Liver (tissue), 9 donors: ENCODE results near the gene SUGP2. TPM values are rescaled to one million over a fixed set of nuclear protein-coding genes. Genes with fewer than 3 reads are reported as not detected.

Source experiments
- DNase-seq: peaks from one replicate; pipeline ENCODE4 v3.0.0-alpha.2; 2017; ENCODE audit warnings: low spot score
- H3K27ac ChIP-seq, 2 donors: one replicate each; pipeline ENCODE4 v1.7.0; 2013; ENCODE audit warnings: inconsistent platforms in 2 of 2, low read length in 2 of 2, control low read depth in 1 of 2, low read depth in 1 of 2, mild to moderate bottlenecking in 1 of 2
- H3K27me3 ChIP-seq, 4 donors: one replicate each; pipeline versions ENCODE4 v1.6.1 to v1.7.0; 2013; ENCODE audit warnings: low read length in 3 of 4, inconsistent platforms in 1 of 4, mild to moderate bottlenecking in 1 of 4, moderate library complexity in 1 of 4; ENCODE audit not compliant: control insufficient read depth in 4 of 4, insufficient read depth in 4 of 4
- H3K36me3 ChIP-seq, 4 donors: one replicate each; pipeline versions ENCODE4 v1.6.1 to v1.7.0; 2013; ENCODE audit warnings: low read length in 3 of 4, mild to moderate bottlenecking in 3 of 4, low read depth in 1 of 4, moderate library complexity in 1 of 4; ENCODE audit not compliant: control insufficient read depth in 4 of 4, insufficient read depth in 3 of 4
- H3K4me1 ChIP-seq, 4 donors: one replicate each; pipeline versions ENCODE4 v1.6.1 to v1.7.0; 2013; ENCODE audit warnings: low read length in 3 of 4, mild to moderate bottlenecking in 3 of 4, moderate library complexity in 1 of 4; ENCODE audit not compliant: control insufficient read depth in 4 of 4, insufficient read depth in 4 of 4
- H3K4me3 ChIP-seq, 3 donors: one replicate each; pipeline versions ENCODE4 v1.6.1 to v1.7.0; 2013; ENCODE audit warnings: low read length in 3 of 3, control low read depth in 1 of 3, low read depth in 1 of 3, mild to moderate bottlenecking in 1 of 3
- H3K9ac ChIP-seq, 2 donors: one replicate each; pipeline ENCODE4 v1.7.0; 2013; ENCODE audit warnings: low read length in 2 of 2, mild to moderate bottlenecking in 2 of 2, moderate library complexity in 2 of 2, control low read depth in 1 of 2, low read depth in 1 of 2
- H3K9me3 ChIP-seq, 4 donors: one replicate each; pipeline versions ENCODE4 v1.6.1 to v1.7.0; 2013; ENCODE audit warnings: low read length in 3 of 4; ENCODE audit not compliant: control insufficient read depth in 4 of 4
- ATF3 ChIP-seq: IDR thresholded peaks from 2 replicates; pipeline ENCODE4 v1.6.1; 2016; ENCODE audit warnings: antibody characterized with exemption
- EGR1 ChIP-seq, 2 donors: IDR thresholded peaks; 2 replicates each; pipeline ENCODE4 v1.6.1; 2016 to 2018; ENCODE audit warnings: antibody characterized with exemption in 2 of 2, low read depth in 2 of 2
- FOXA2 ChIP-seq: IDR thresholded peaks from 2 replicates; pipeline ENCODE4 v1.6.1; 2016; ENCODE audit warnings: antibody characterized with exemption
- GABPA ChIP-seq, 2 donors: IDR thresholded peaks in 1 of 2; conservative IDR thresholded peaks in 1 of 2; 2 replicates each; pipeline ENCODE4 v1.6.1; 2016; ENCODE audit warnings: antibody characterized with exemption in 2 of 2, mild to moderate bottlenecking in 1 of 2, moderate library complexity in 1 of 2
- HNF4A ChIP-seq, 2 donors: conservative IDR thresholded peaks; 2 replicates each; pipeline ENCODE4 v1.6.1; 2016; ENCODE audit warnings: antibody characterized with exemption in 2 of 2, mild to moderate bottlenecking in 2 of 2
- HNF4G ChIP-seq: IDR thresholded peaks from 2 replicates; pipeline ENCODE4 v1.6.1; 2016; ENCODE audit warnings: antibody characterized with exemption
- JUND ChIP-seq, 2 donors: IDR thresholded peaks; 2 replicates each; pipeline ENCODE4 v1.6.1; 2016; ENCODE audit warnings: antibody characterized with exemption in 2 of 2
- NR2F2 ChIP-seq: IDR thresholded peaks from 2 replicates; pipeline ENCODE4 v1.6.1; 2016; ENCODE audit warnings: antibody characterized with exemption
- RAD21 ChIP-seq, 2 donors: IDR thresholded peaks; 2 replicates each; pipeline ENCODE4 v1.6.1; 2016; ENCODE audit warnings: antibody characterized with exemption in 2 of 2, mild to moderate bottlenecking in 2 of 2
- RXRA ChIP-seq, 2 donors: IDR thresholded peaks; 2 replicates each; pipeline ENCODE4 v1.6.1; 2017 to 2018; ENCODE audit warnings: antibody characterized with exemption in 2 of 2, mild to moderate bottlenecking in 1 of 2
- TAF1 ChIP-seq: conservative IDR thresholded peaks from 2 replicates; pipeline ENCODE4 v1.6.1; 2016; ENCODE audit warnings: antibody characterized with exemption, mild to moderate bottlenecking
- YY1 ChIP-seq: IDR thresholded peaks from 2 replicates; pipeline ENCODE4 v1.6.1; 2016; ENCODE audit warnings: antibody characterized with exemption, mild to moderate bottlenecking
- WGBS: extraction: QIAGEN DNeasy Blood & Tissue Kit; methylation state at CpG from one replicate; pipeline ENCODE4 v1.1.7; 2013; 5-methylcytosine and 5-hydroxymethylcytosine counted together
- polyA plus RNA-seq, 2 donors: library from polyadenylated mRNA; stranded (reverse) in 1 of 2; unstranded in 1 of 2; fragments of 200-250 nt in 1 of 2; fragments of >200 nt in 1 of 2; fragmentation: Nextera tagmentation in 1 of 2; extraction: Ambion mirVana in 1 of 2; gene quantifications; one replicate each; pipeline versions ENCODE4 v1.2.1 to v1.2.3, GENCODE V29; 2013 to 2015
- total RNA-seq, 2 donors: library from RNA; depleted of rRNA; stranded (reverse); fragments of >200 nt; gene quantifications; one replicate each; pipeline ENCODE4 v1.2.3, GENCODE V29; 2014
- TF ChIP-seq, protein P1 (sequence below): IDR thresholded peaks from 2 replicates; pipeline ENCODE4 v1.6.1; 2016; ENCODE audit warnings: antibody characterized with exemption
- TF ChIP-seq, protein P2 (sequence below): IDR thresholded peaks from 2 replicates; pipeline ENCODE4 v1.6.1; 2016; ENCODE audit warnings: antibody characterized with exemption
- TF ChIP-seq, protein P3 (sequence below): fragments of 150-350 bp; IDR thresholded peaks from 2 replicates; pipeline ENCODE4 v1.5.1; 2017; ENCODE audit warnings: improper control_type of control experiment, low read depth, low read length; ENCODE audit not compliant: missing input control
- TF ChIP-seq, protein P4 (sequence below): IDR thresholded peaks from 2 replicates; pipeline ENCODE4 v1.6.1; 2016; ENCODE audit warnings: antibody characterized with exemption, mild to moderate bottlenecking
- donor health status: healthy.
- donor health status: healthy.
- donor health status: healthy.
- donor health status: healthy.
- donor health status: healthy.

Gene SUGP2
- total and polyA plus RNA-seq, 4 donors = 9.6 to 29.0 (median 19.2) TPM

DNA sequence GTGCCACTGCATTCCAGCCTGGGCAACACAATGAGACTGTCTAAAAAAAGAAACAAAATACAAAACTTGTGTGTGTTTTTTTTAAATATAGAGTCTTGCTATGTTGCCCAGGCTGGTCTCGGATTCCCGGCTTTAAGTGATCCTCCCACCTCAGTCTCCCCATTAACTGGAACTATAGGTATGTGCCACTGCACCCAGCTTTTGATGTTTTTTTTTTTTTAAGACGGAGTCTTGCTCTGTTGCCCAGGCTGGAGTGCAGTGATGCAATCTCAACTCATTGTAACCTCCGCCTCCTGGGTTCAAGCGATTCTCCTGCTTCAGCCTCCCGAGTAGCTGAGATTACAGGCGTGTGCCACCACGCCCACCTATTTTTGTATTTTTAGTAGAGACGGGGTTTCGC is 37.0 kb downstream of the SUGP2 start:
- TF ChIP-seq YY1 (no peak), GABPA (IDR thresholded peaks at IDR 0.05 in 1 of 2, conservative IDR thresholded peaks at IDR 0.05 in 1 of 2) (no peak), HNF4A (conservative IDR thresholded peaks at IDR 0.05) (no peak), TAF1 (no peak), RXRA (IDR thresholded peaks at IDR 0.05) (no peak), NR2F2 (no peak), ATF3 (no peak)
- TF ChIP-seq, protein P1, sequence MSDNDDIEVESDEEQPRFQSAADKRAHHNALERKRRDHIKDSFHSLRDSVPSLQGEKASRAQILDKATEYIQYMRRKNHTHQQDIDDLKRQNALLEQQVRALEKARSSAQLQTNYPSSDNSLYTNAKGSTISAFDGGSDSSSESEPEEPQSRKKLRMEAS = no peak
- TF ChIP-seq, protein P2, sequence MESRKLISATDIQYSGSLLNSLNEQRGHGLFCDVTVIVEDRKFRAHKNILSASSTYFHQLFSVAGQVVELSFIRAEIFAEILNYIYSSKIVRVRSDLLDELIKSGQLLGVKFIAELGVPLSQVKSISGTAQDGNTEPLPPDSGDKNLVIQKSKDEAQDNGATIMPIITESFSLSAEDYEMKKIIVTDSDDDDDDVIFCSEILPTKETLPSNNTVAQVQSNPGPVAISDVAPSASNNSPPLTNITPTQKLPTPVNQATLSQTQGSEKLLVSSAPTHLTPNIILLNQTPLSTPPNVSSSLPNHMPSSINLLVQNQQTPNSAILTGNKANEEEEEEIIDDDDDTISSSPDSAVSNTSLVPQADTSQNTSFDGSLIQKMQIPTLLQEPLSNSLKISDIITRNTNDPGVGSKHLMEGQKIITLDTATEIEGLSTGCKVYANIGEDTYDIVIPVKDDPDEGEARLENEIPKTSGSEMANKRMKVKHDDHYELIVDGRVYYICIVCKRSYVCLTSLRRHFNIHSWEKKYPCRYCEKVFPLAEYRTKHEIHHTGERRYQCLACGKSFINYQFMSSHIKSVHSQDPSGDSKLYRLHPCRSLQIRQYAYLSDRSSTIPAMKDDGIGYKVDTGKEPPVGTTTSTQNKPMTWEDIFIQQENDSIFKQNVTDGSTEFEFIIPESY = no peak
- peaks cover 15 to 41% (median 22%) of the 10 kb centered on the region in 4 donors for H3K36me3 ChIP-seq
- no peaks in the 10 kb centered on the region for H3K9me3 ChIP-seq

DNA sequence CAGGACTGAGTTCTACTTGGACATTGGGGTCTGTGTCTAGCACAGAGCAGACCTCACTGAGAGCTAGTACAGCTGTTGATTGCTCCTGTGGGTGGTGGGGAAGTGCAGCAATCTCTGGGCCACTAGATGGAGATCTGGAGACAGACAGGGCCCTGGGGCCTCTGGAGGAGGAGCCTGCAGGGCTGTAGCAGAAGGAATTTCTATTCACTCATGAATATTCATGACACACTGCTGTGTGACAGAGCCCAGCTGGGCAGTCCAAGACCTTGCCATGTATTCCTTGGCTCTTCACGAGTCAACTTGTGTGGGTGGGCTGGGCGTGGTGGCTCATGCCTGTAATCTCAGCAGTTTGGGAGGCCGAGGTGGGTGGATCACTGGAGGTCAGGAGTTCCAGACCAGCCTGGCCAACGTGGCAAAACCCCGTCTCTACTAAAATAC is 37.5 kb downstream of the SUGP2 start:
- DNase-seq = no peak
- Histone ChIP-seq H3K27ac (no peak overlapping the region), H3K36me3 (peaks cover 15 to 42% (median 21%) of the 10 kb centered on the region in 4 donors), H3K4me3 (no peak overlapping the region), H3K9ac (no peak overlapping the region), H3K9me3 (no peaks in the 10 kb centered on the region), H3K27me3 (no peaks in the 10 kb centered on the region), H3K4me1 (peaks cover 0 to 13% (median 10%) of the 10 kb centered on the region in 4 donors)
- TF ChIP-seq RXRA (IDR thresholded peaks at IDR 0.05) (no peak), RAD21 (IDR thresholded peaks at IDR 0.05) (peak; percentile 63 to 69), JUND (IDR thresholded peaks at IDR 0.05) (no peak)
- TF ChIP-seq, protein P3, sequence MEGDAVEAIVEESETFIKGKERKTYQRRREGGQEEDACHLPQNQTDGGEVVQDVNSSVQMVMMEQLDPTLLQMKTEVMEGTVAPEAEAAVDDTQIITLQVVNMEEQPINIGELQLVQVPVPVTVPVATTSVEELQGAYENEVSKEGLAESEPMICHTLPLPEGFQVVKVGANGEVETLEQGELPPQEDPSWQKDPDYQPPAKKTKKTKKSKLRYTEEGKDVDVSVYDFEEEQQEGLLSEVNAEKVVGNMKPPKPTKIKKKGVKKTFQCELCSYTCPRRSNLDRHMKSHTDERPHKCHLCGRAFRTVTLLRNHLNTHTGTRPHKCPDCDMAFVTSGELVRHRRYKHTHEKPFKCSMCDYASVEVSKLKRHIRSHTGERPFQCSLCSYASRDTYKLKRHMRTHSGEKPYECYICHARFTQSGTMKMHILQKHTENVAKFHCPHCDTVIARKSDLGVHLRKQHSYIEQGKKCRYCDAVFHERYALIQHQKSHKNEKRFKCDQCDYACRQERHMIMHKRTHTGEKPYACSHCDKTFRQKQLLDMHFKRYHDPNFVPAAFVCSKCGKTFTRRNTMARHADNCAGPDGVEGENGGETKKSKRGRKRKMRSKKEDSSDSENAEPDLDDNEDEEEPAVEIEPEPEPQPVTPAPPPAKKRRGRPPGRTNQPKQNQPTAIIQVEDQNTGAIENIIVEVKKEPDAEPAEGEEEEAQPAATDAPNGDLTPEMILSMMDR = peak; percentile 30
- 77% methylated on average over 5 of the region's 5 CpGs for WGBS

More for the DNA sequence above, 37.0 kb downstream of the SUGP2 start:
- H3K27ac ChIP-seq = no peak overlapping the region
- no peaks in the 10 kb centered on the region for H3K27me3 ChIP-seq
- H3K4me1 ChIP-seq = peaks cover 0 to 13% (median 10%) of the 10 kb centered on the region in 4 donors
- H3K9ac ChIP-seq = no peak overlapping the region
- WGBS = 98% methylated on average over 10 of the region's 10 CpGs
- DNase-seq = no peak
- H3K4me3 ChIP-seq = no peak overlapping the region

DNA sequence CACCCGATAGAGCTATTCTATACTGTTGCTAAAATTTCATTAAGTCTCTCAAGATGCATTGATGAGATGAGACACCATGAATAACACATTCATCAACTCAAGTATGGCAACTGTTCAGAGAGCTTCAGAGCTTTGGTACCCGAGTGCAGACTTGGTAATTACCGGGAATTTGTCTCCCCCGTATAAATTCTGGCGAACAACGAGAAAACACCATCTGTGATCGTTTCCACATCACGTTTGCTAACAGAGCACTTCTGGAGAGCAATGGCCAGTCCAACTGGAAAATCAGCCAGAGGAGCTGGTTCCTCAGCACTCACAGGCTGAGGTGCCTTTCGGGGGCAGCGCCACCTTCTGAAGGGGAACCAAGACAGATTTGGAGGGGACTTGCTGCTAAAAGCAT is 40.2 kb downstream of the SUGP2 start:
- Histone ChIP-seq H3K9ac (no peak overlapping the region), H3K36me3 (peaks cover 12 to 34% (median 18%) of the 10 kb centered on the region in 4 donors), H3K27ac (no peak overlapping the region), H3K4me3 (no peak overlapping the region), H3K27me3 (no peaks in the 10 kb centered on the region), H3K9me3 (no peaks in the 10 kb centered on the region), H3K4me1 (no peaks in the 10 kb centered on the region)
- WGBS = 95% methylated on average over 10 of the region's 10 CpGs
- no peak for DNase-seq
- TF ChIP-seq RXRA (IDR thresholded peaks at IDR 0.05) = no peak
- TF ChIP-seq ATF3 = no peak
- TF ChIP-seq, protein P1 = no peak
- TF ChIP-seq EGR1 (IDR thresholded peaks at IDR 0.05; ENCODE audit: low read depth in 2 of 2) = no peak
- no peak for TF ChIP-seq TAF1
- TF ChIP-seq HNF4G = no peak
- no peak for TF ChIP-seq GABPA (IDR thresholded peaks at IDR 0.05 in 1 of 2, conservative IDR thresholded peaks at IDR 0.05 in 1 of 2)
- TF ChIP-seq RAD21 (IDR thresholded peaks at IDR 0.05) = no peak
- TF ChIP-seq, protein P4, sequence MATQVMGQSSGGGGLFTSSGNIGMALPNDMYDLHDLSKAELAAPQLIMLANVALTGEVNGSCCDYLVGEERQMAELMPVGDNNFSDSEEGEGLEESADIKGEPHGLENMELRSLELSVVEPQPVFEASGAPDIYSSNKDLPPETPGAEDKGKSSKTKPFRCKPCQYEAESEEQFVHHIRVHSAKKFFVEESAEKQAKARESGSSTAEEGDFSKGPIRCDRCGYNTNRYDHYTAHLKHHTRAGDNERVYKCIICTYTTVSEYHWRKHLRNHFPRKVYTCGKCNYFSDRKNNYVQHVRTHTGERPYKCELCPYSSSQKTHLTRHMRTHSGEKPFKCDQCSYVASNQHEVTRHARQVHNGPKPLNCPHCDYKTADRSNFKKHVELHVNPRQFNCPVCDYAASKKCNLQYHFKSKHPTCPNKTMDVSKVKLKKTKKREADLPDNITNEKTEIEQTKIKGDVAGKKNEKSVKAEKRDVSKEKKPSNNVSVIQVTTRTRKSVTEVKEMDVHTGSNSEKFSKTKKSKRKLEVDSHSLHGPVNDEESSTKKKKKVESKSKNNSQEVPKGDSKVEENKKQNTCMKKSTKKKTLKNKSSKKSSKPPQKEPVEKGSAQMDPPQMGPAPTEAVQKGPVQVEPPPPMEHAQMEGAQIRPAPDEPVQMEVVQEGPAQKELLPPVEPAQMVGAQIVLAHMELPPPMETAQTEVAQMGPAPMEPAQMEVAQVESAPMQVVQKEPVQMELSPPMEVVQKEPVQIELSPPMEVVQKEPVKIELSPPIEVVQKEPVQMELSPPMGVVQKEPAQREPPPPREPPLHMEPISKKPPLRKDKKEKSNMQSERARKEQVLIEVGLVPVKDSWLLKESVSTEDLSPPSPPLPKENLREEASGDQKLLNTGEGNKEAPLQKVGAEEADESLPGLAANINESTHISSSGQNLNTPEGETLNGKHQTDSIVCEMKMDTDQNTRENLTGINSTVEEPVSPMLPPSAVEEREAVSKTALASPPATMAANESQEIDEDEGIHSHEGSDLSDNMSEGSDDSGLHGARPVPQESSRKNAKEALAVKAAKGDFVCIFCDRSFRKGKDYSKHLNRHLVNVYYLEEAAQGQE = no peak
- no peak for TF ChIP-seq JUND (IDR thresholded peaks at IDR 0.05)
- no peak for TF ChIP-seq YY1
- TF ChIP-seq NR2F2 = no peak
- TF ChIP-seq HNF4A (conservative IDR thresholded peaks at IDR 0.05) = no peak
- no peak for TF ChIP-seq FOXA2
